GM18873 (cell line): ENCODE results near the gene WAPL.
A peak's percentile ranks its signal among the peaks of the same experiment; 100 is the strongest.
"Not testable (repeated sequence)": the region's sequence is repeated elsewhere in the genome, so short reads cannot be mapped to it uniquely, and the experiment has no call there.

ENCODE experiments used
- ATAC-seq: cut with Tn5 transposase; IDR thresholded peaks from one replicate; pipeline ENCODE4 v1.9.1; 2021; ENCODE audit warnings: mild to moderate bottlenecking, moderate library complexity, moderate number of reproducible peaks; ENCODE audit not compliant: unreplicated experiment, low FRiP score

WAPL gene, protein sequence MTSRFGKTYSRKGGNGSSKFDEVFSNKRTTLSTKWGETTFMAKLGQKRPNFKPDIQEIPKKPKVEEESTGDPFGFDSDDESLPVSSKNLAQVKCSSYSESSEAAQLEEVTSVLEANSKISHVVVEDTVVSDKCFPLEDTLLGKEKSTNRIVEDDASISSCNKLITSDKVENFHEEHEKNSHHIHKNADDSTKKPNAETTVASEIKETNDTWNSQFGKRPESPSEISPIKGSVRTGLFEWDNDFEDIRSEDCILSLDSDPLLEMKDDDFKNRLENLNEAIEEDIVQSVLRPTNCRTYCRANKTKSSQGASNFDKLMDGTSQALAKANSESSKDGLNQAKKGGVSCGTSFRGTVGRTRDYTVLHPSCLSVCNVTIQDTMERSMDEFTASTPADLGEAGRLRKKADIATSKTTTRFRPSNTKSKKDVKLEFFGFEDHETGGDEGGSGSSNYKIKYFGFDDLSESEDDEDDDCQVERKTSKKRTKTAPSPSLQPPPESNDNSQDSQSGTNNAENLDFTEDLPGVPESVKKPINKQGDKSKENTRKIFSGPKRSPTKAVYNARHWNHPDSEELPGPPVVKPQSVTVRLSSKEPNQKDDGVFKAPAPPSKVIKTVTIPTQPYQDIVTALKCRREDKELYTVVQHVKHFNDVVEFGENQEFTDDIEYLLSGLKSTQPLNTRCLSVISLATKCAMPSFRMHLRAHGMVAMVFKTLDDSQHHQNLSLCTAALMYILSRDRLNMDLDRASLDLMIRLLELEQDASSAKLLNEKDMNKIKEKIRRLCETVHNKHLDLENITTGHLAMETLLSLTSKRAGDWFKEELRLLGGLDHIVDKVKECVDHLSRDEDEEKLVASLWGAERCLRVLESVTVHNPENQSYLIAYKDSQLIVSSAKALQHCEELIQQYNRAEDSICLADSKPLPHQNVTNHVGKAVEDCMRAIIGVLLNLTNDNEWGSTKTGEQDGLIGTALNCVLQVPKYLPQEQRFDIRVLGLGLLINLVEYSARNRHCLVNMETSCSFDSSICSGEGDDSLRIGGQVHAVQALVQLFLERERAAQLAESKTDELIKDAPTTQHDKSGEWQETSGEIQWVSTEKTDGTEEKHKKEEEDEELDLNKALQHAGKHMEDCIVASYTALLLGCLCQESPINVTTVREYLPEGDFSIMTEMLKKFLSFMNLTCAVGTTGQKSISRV (N-terminal part only)

DNA sequence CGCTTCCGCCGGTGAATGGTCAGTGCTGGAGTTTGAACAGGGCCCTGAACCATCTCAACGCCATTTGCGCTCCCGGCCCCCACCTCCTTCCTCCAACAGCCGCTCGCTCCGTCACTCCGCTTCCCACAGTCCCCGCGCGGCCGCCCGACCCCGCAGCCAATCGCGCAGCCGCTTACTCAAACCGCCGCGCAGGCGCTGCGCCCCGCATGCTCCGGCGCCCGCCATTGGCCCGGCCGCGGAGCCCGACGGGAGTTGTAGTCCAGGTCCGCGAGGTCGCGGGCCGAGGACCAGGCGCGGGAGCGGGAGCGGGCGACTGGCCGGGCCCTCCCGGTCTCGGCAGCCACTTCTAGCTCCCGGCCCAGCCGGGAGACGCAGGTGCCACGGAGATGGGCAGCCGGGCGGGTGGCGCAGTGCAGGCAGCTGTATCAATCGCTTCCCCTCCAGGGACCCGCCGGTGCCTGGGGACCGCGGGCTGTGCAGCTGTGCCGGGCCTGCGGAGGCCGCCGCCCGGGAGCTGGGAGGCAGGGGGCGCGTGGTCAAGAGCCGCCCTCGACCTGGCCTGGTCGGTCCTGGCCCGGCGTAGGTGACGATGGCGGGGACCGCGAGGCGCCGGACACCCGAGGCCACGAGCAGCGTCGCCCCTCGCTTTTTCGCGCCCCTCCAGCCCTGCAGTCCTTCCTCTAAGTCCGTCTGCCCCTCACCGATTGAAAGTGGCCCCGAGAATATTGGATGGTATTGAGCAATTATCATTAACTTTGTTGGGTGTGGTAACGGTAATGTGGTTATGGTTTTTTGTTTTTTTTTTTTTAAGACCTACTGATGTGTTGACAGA lies at the start of gene WAPL:
TSS of gene WAPL (minus strand) at position 115 of the 832 bp plus-strand sequence. CDS start 3,723 bp downstream, outside the sequence.
- peak; percentile 93 for ATAC-seq

DNA sequence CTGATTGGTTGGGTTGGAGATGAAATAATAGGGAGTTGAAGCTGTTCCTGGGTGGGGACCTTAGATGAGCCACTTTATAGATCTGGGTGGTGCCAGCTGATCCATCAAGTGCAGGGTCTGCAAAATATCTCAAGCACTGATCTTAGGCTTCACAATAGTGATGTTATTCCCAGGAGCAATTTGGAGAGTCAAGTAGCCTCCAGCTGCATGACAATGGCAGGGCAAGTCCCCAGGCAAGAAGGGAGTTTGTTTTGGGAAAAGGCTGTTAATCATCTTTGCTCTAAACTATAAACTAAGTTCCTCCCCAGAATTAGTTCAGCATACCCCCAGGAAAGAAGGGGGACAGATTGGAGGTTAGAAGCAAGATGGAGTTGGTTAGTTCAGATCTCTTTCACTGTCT lies 47.7 kb upstream of the WAPL start:
- no peak for ATAC-seq

DNA sequence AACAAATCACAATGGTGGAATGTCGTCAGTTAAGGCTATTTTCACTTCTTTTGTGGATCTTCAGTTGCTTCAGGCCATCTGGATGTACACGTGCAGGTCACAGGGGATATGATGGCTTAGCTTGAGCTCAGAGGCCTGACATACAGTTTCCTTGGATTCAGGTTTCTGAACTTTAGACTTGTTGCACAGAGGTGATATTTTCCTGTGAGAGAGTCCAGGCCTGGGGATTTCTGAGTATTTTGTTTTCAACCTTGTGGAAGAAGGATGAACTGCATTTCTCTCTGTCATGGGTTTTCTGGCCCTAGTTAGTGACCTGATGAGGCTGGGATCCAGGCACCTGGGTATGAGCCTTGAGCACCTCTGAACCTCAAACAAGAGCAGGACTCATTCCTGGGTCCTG lies 44.9 kb upstream of the WAPL start:
- ATAC-seq, result not testable (repeated sequence)

DNA sequence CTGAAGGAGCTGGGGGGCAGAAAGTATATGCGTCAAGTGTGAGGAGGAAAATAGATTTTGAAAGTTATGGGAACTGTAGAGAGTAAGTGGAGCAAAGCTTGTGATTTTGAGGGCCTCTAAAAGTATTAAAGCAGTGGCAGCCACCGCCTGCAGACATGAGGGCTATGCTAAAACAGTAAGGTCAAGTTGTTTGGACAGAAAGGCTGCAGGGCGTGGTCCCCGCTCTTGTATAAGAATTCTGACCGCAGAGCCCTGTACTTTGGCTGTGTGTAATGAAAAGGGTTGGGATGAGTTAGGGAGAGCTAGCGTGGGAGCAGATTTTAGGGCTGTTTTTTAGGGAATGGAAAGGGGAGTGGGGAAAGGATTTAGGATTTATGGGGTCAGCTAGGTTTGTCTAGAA lies 41.7 kb upstream of the WAPL start:
- ATAC-seq, result not testable (repeated sequence)

DNA sequence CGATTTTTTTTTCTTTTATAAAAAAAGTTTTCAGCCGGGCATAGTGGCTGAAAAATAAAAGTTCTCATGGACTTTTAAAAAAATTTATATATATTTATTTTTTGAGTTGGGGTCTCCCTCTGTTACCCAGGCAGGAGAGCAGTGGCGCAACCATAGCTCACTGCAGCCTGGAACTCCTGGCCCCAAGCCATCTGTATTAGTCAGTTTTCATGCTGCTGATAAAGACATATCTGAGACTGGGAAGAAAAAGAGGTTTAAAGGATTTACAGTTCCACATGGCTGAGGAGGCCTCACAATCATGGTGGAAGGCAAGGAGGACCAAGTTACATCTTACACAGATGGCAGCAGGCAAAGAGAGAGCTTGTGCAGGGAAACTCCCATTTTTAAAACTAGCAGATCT lies 37.1 kb upstream of the WAPL start:
- not testable (repeated sequence) for ATAC-seq

DNA sequence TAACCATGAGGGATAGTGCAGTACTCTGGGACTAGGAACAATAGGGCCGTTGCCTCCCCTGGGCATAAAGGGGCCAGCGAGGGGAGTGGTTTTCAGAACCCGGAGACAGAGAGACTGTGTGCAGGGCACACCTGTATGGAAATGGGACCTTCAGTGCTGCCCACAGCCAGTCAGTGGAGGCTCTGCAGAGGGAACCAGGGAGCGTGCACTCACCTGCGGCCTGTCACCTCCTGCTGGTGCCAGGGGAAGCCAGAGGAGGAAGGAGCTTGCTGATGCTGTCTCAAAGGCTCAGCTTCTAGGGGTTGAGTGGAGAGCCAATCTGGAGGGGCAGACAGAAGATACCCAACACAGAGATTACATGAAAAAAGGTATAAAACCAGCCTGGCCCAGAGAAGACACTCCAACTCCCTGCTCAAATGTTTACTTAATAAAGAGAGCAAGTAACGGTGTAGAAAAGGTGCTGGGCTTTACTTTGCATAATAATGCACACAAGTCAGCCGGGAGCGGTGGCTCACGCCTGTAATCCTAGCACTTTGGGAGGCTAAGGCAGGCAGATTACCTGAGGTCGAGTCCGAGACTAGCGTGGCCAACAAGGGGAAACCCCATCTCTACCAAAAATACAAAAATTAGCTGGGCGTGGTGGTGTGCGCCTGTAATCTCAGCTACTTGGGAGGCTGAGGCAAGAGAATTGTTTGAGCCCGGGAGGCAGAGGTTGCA lies 35.5 kb upstream of the WAPL start:
- no peak for ATAC-seq

DNA sequence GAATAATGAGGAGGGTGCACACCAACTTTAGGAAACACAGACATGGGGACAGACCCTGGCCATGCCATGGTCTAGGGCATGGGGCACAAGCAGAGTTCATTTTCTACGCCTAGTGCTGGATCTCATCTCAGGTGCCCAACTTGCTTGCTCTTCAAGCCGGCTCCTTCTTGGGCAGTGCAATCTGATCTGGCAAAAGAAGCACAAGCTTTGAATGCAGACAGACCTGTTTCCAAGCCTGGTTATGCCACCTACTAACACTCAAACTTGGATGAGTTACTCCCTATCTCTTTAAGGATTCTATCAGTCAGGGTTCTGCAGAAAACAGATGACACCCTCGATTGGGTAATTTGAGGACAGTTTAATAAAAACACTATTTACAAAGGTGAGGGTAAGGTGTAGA lies 34.9 kb upstream of the WAPL start:
- ATAC-seq, result no peak

DNA sequence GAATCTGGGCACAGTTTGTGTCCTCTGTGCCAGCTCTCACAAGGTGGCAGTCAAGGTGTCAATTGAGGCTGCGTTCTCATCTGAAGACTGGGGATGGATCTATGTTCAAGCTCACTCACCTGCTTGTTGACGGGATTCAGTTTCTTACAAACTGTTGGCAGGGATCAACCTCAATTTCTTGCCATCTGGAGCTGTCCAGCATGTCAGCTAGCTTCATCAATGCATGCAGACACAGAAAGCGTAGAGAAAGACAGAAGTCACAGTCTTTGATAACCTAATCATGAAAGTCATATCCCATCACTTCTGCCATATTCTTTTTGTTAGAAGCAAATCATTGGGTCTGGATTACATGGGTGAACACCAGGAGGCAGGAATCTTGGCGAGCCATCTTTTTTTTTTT lies 32.0 kb upstream of the WAPL start:
- ATAC-seq, result no peak

DNA sequence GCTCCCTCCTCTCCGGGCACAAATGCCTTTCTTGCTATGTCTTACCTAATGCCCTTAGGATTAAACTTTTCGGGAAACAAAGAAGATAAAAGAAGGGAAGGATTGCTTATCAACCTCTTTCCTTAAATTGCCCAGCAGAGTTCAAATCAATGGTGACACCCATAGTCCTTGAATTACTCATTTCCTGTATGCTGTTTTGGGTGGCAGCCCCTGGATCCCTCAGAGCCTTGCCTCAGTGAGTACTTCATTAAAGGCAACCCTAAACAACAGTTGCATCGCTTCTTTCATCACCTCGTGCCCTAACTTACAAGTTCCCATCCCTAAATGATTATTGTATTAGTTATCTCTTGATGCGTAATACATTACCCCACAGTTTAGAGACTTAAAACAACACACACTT lies 31.6 kb upstream of the WAPL start:
- no peak for ATAC-seq

DNA sequence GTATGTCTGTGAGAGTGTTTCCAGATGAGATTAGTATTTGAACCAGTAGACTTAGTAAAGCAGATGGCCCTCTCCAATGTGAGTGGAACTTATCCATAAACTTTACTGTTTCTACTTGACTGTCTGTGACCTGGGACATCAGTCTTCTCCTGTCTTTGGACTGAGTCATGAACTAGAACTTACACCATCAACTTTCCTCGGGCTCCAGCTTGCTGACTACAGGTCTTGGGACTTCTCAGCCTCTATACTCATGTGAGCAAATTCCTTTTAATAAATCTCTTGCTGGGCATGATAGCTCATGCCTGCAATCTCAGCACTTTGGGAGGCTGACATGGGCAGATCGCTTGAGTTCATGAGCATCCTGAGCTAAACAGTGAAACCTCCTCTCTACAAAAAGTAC lies 25.7 kb upstream of the WAPL start:
- no peak for ATAC-seq

DNA sequence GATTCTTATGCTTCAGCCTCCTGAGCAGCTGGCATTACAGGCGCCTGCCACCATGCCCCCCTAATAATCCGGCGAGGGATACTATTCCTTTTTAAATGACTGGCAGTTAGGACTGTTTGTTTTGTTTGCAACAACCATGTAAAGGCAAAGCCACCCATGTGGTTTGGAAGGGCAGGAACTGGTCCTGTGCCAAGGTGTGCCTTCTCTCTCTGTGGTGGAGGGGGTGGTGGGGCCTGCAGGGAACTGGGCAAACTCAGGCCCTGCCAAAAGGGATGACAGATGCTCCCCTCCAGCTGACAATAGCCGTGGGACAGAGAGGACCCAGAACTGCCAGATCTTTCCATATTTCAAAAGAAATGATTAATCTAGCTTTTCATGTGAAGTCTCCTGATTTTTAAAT lies 23.5 kb upstream of the WAPL start:
- ATAC-seq, result no peak

DNA sequence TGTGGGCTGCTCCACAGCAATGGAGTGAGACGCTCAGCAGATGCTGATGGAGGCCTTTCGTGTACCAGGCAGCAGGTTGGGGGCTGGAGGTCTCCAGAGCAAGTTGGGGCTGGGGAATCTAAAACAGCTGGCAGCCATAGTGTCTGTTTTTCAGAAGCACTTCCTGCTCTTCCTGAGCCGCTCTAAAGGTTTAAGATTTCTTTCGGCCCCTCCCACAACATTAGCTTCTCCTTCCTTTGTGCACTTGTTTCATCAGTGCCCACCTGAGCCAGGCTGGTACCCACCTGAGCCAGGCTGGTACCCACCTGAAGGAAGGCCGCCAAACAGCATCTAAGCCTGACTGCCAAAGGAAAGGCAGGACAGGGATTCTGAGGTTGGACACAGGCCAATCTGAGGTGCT lies 18.4 kb upstream of the WAPL start:
- no peak for ATAC-seq

DNA sequence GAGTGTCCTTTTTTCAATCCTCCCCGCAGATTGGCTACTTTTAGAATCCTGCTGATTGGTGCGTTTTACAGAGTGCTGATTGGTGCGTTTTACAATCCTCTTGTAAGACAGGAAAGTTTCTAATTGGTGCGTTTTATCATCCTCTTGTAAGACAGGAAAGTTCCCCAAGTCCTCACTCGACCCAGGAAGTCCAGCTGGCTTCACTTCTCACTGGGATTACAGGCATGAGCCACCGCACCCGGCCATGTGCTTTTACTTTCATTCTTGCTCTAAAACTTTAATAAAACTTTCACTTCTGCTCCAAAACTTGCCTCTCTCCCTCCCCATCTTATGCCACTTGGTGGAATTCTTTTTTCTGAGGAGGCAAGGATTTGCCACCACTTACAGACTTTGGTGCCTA lies 17.0 kb upstream of the WAPL start:
- ATAC-seq, result no peak

DNA sequence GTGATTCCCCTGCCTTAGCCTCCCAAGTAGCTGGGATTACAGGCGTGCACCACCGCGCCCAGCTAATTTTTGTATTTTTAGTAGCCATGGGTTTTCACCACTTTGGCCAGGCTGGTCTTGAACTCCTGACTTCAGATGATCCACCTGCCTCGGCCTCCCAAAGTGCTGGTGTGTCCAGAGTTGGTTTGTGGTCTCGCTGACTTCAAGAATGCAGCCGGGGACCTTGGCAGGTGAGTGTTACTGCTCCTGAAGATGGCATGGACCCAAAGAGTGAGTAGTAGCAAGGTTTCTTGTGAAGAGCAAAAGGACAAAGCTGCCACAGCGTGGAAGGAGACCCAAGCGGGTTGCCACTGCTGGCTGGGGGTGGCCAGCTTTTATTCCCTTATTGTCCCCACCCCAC lies 16.4 kb upstream of the WAPL start:
- not testable (repeated sequence) for ATAC-seq

DNA sequence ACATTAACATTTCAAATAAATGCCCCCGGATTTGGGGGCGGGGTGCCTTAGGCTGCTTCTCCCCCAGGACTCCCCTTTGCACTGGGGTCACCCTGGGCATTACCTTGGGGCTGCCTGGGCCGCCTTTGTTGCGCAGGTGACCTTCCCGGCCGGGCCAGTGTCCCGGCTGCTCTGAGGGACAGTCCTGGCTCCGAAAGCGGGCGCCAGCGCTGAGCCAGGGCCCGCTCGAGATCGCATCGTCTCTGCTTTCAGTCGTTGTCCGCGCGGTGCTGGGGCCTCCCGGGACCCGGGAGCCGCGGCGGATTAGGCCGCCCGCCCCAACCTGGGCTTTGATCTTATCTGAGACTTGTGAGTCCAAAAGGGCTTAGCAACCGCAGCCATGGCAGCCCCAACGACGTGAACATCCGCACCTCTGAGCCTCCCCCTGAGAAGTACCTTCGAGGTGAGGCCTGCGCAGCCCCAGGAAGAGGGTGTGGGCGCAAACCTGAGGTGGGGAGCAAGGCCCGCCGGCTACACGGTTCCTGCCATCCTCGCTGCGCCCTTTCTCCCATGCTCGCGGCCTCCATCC lies 14.8 kb upstream of the WAPL start:
- no peak for ATAC-seq

DNA sequence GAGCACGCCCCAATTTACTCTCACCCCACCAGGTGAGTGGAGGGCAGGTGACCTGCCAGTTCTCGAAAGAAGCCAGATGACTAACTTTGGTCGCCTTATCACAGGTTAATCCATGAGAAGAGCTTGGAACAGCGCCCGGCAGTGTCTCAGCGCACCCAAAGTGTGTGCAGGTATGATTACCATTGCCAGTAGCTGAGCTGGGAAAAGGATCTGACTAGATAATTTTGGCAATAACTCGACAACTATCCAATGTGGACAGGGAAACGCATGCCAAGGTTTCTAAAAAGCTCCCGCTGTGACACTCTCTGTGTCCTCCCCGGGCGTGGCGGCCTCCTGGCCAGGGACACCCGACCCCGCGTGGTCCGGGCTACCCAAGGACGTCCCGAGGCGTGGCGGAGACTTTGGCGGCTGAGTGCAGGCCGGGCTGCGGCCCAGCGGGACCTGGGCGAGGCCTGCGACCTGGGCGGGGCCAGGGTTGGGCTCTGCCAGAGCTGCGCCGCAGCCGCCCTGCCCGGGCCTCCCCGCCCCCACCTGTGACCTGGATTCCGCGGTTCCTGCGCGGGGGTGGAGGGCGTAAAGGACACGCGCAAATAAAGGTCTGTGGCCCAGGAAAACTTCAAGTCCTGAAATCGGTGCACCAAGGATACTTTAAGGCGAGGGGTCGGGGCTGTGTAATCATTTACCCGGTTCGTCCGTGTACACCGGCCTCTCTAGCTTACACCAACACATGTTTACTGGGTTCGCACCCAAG lies 13.7 kb upstream of the WAPL start:
- no peak for ATAC-seq

DNA sequence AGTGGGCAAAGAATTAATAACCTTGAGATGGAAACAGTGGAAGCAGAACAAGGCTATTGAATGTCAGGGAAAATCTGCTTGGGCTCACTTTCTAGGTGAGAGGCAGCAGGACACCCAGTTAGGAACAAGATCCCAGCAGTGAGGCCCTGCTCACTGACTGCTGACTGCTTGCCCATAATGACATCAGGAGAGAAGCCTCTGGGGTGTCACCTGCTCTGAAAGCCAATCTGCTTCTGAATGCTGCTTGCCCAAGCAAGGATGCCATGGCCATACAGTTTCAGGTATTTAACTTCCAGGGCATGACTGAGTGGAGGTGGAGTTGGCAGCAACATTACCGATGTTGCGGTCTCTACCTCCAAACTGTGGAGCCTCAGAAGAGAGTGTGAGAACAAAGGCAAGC lies 11.7 kb upstream of the WAPL start:
- no peak for ATAC-seq

DNA sequence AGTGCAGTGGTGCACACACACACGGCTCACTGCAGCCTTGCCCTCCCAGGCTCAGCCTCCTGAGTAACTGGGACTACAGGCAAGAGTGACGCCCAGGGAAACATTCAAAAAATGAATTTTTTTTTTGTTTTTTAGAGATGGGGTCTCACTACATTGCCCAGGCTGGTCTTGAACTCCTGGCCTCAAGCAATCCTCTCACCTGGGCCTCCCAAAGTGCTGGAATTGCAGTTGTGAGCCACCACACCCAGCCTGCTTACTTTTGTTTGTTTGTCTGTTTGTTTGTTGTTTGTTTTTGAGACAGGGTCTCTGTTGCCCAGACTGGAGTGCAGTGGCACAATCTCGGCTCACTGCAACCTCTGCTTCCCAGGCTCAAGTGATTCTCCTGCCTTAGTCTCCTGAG lies 7.1 kb upstream of the WAPL start:
- not testable (repeated sequence) for ATAC-seq
